Liver (tissue), 3 donors: ENCODE data around the gene JPH3.

ENCODE experiments used
- ATF3 ChIP-seq: IDR thresholded peaks from 2 replicates; pipeline ENCODE4 v1.6.1; 2016; ENCODE audit warnings: antibody characterized with exemption
- CTCF ChIP-seq: fragments of 150-350 bp; IDR thresholded peaks from 2 replicates; pipeline ENCODE4 v1.5.1; 2017; ENCODE audit warnings: improper control_type of control experiment, low read depth, low read length; ENCODE audit not compliant: missing input control
- FOXA2 ChIP-seq: IDR thresholded peaks from 2 replicates; pipeline ENCODE4 v1.6.1; 2016; ENCODE audit warnings: antibody characterized with exemption
- GABPA ChIP-seq, 2 donors: IDR thresholded peaks in 1 of 2; conservative IDR thresholded peaks in 1 of 2; 2 replicates each; pipeline ENCODE4 v1.6.1; 2016; ENCODE audit warnings: antibody characterized with exemption in 2 of 2, mild to moderate bottlenecking in 1 of 2, moderate library complexity in 1 of 2
- HNF4A ChIP-seq, 2 donors: conservative IDR thresholded peaks; 2 replicates each; pipeline ENCODE4 v1.6.1; 2016; ENCODE audit warnings: antibody characterized with exemption in 2 of 2, mild to moderate bottlenecking in 2 of 2
- HNF4G ChIP-seq: IDR thresholded peaks from 2 replicates; pipeline ENCODE4 v1.6.1; 2016; ENCODE audit warnings: antibody characterized with exemption
- JUND ChIP-seq, 2 donors: IDR thresholded peaks; 2 replicates each; pipeline ENCODE4 v1.6.1; 2016; ENCODE audit warnings: antibody characterized with exemption in 2 of 2
- RAD21 ChIP-seq, 2 donors: IDR thresholded peaks; 2 replicates each; pipeline ENCODE4 v1.6.1; 2016; ENCODE audit warnings: antibody characterized with exemption in 2 of 2, mild to moderate bottlenecking in 2 of 2
- REST ChIP-seq: IDR thresholded peaks from 2 replicates; pipeline ENCODE4 v1.6.1; 2016; ENCODE audit warnings: antibody characterized with exemption, mild to moderate bottlenecking
- YY1 ChIP-seq: IDR thresholded peaks from 2 replicates; pipeline ENCODE4 v1.6.1; 2016; ENCODE audit warnings: antibody characterized with exemption, mild to moderate bottlenecking
- donor health status: healthy.
- donor health status: healthy.

- TF ChIP-seq CTCF: no peak
- no peak for TF ChIP-seq JUND (IDR thresholded peaks at IDR 0.05)
- no peak for TF ChIP-seq ATF3
- no peak for TF ChIP-seq GABPA (IDR thresholded peaks at IDR 0.05 in 1 of 2, conservative IDR thresholded peaks at IDR 0.05 in 1 of 2)
- no peak for TF ChIP-seq HNF4G
- no peak for TF ChIP-seq RAD21 (IDR thresholded peaks at IDR 0.05)
- TF ChIP-seq REST: no peak
- TF ChIP-seq YY1: no peak
- TF ChIP-seq HNF4A (conservative IDR thresholded peaks at IDR 0.05): no peak
- no peak for TF ChIP-seq FOXA2
These were observed 98.2 kb downstream of the JPH3 start for GRCh38 chr16:87700406-87701077.
